Measurements from ENCODE around the gene SEMA6B.
"Not testable (repeated sequence)": the region's sequence is repeated elsewhere in the genome, so short reads cannot be mapped to it uniquely, and the experiment has no call there.

The SEMA6B gene

GRCh38 chr19:4550479-4551050 lies 8.9 kb downstream of the SEMA6B start:
- DNase-seq (ENCODE audit: low read depth in 2 of 3, low spot score in 1 of 3): no peak

GRCh38 chr19:4550018-4550417 lies 9.5 kb downstream of the SEMA6B start:
- DNase-seq (ENCODE audit: low read depth in 2 of 3, low spot score in 1 of 3): no peak

GRCh38 chr19:4548238-4548584 lies 11.3 kb downstream of the SEMA6B start:
- no peak for DNase-seq (ENCODE audit: low read depth in 2 of 3, low spot score in 1 of 3)

GRCh38 chr19:4547303-4548237 lies 11.9 kb downstream of the SEMA6B start:
- no peak for DNase-seq (ENCODE audit: low read depth in 2 of 3, low spot score in 1 of 3)

GRCh38 chr19:4543842-4544647 lies 15.4 kb downstream of the SEMA6B start:
- DNase-seq (ENCODE audit: low read depth in 2 of 3, low spot score in 1 of 3): no peak

- DNase-seq (ENCODE audit: low read depth in 2 of 3, low spot score in 1 of 3): no peak
Observed at GRCh38 chr19:4542896-4543841, 16.3 kb downstream of the SEMA6B start.

GRCh38 chr19:4541806-4542145 lies 17.7 kb downstream of the SEMA6B start:
- DNase-seq (ENCODE audit: low read depth in 2 of 3, low spot score in 1 of 3): not testable (repeated sequence)

- DNase-seq (ENCODE audit: low read depth in 2 of 3, low spot score in 1 of 3): no peak
Observed at GRCh38 chr19:4541114-4541805, 18.2 kb downstream of the SEMA6B start.

- DNase-seq (ENCODE audit: low read depth in 2 of 3, low spot score in 1 of 3): no peak
Observed at GRCh38 chr19:4539693-4540581, 19.5 kb downstream of the SEMA6B start, which contains the start of gene LRG1. LRG1 (minus strand) TSS chr19:4540036; CDS start chr19:4540013, 23 bp downstream.

- DNase-seq (ENCODE audit: low read depth in 2 of 3, low spot score in 1 of 3): no peak
Observed at GRCh38 chr19:4539169-4539692, 20.3 kb downstream of the SEMA6B start.

GRCh38 chr19:4538601-4538954 lies 20.9 kb downstream of the SEMA6B start:
- no peak for DNase-seq (ENCODE audit: low read depth in 2 of 3, low spot score in 1 of 3)

GRCh38 chr19:4537953-4538600 lies 21.4 kb downstream of the SEMA6B start:
- no peak for DNase-seq (ENCODE audit: low read depth in 2 of 3, low spot score in 1 of 3)

- no peak for DNase-seq (ENCODE audit: low read depth in 2 of 3, low spot score in 1 of 3)
Observed at GRCh38 chr19:4536798-4537197, 22.7 kb downstream of the SEMA6B start.

- DNase-seq (ENCODE audit: low read depth in 2 of 3, low spot score in 1 of 3): peak in 1 of 3 donors; percentile 33
Observed at GRCh38 chr19:4534836-4535658, 24.4 kb downstream of the SEMA6B start, which contains the start of gene PLIN5. PLIN5 (minus strand) TSS chr19:4535224; CDS start chr19:4534074, 1,150 bp downstream.

GRCh38 chr19:4533835-4534424 lies 25.6 kb downstream of the SEMA6B start:
- DNase-seq (ENCODE audit: low read depth in 2 of 3, low spot score in 1 of 3): no peak

- no peak for DNase-seq (ENCODE audit: low read depth in 2 of 3, low spot score in 1 of 3)
Observed at GRCh38 chr19:4533334-4533733, 26.1 kb downstream of the SEMA6B start.

- DNase-seq (ENCODE audit: low read depth in 2 of 3, low spot score in 1 of 3): no peak
Observed at GRCh38 chr19:4531562-4532165, 27.8 kb downstream of the SEMA6B start.

Data from stimulated activated CD4-positive, alpha-beta T cell treated with anti-CD3 and anti-CD28 coated beads, Interleukin-12 subunit alpha, Interleukin-12 subunit beta, amount 100 ng/mL, for 48 hours (primary cell).